OCI-LY7 (cell line): Measurements from ENCODE around the gene ZNF281. TPM values are rescaled to one million over a fixed set of nuclear protein-coding genes. Genes with fewer than 3 reads are reported as not detected.

Experiments
- BruUV-seq: library from RNA; stranded (reverse); fragments of 400-500 nt; replicated peaks from 2 replicates; lab custom pipeline; 2021; lab: Mats Ljungman, UMichigan
- CTCF ChIA-PET: fragments of 300-600 bp; sonication (Branson Sonifier 250); formaldehyde crosslinking; loops from one replicate; lab custom pipeline; 2022; ENCODE audit warnings: antibody characterized with exemption; ENCODE audit not compliant: unreplicated experiment; lab: Charles Lee
- POLR2A ChIA-PET: fragments of 300-600 bp; sonication (Branson Sonifier 250); formaldehyde crosslinking; loops from one replicate; lab custom pipeline; 2022; ENCODE audit warnings: antibody characterized with exemption; lab: Charles Lee
- DNase-seq: peaks from one replicate; pipeline ENCODE4 v3.0.0-alpha.2; 2015; ENCODE audit warnings: low spot score
- H2AFZ ChIP-seq: fragments of 200-600 bp; sonication (generic), shearing (Covaris generic); 2 replicates; pipeline ENCODE4 v1.6.1; 2014; ENCODE audit warnings: mild to moderate bottlenecking, antibody characterized with exemption, low read length, moderate library complexity
- H3K27ac ChIP-seq: fragments of 200-600 bp; sonication (generic); 2 replicates; pipeline ENCODE4 v1.5.1; 2014; ENCODE audit warnings: mixed run types, low read depth, mild to moderate bottlenecking, moderate library complexity, low read length, inconsistent platforms; ENCODE audit not compliant: poor library complexity, severe bottlenecking
- H3K36me3 ChIP-seq: fragments of 200-600 bp; sonication (generic); 2 replicates; pipeline ENCODE4 v1.6.1; 2014; ENCODE audit warnings: mild to moderate bottlenecking, antibody characterized with exemption, low read length, moderate library complexity, mixed read lengths; ENCODE audit not compliant: insufficient read depth
- H3K4me1 ChIP-seq: fragments of 200-600 bp; sonication (generic); 2 replicates; pipeline ENCODE4 v1.5.1; 2014; ENCODE audit warnings: mild to moderate bottlenecking, low read length; ENCODE audit not compliant: insufficient read depth, poor library complexity, severe bottlenecking
- H3K4me2 ChIP-seq: fragments of 200-600 bp; sonication (generic); 2 replicates; pipeline ENCODE4 v1.6.1; 2014; ENCODE audit warnings: mild to moderate bottlenecking, low read length
- H3K4me3 ChIP-seq: fragments of 200-600 bp; sonication (generic); 2 replicates; pipeline ENCODE4 v1.5.1; 2014; ENCODE audit warnings: mild to moderate bottlenecking, low read depth, low read length; ENCODE audit not compliant: poor library complexity, severe bottlenecking
- H3K79me2 ChIP-seq: fragments of 200-600 bp; sonication (generic); 2 replicates; pipeline ENCODE4 v1.6.1; 2016; ENCODE audit warnings: low read depth, mild to moderate bottlenecking, low read length, moderate library complexity, mixed read lengths; ENCODE audit not compliant: insufficient read depth
- H3K9me2 ChIP-seq: fragments of 200-600 bp; sonication (generic); 2 replicates; pipeline ENCODE4 v1.6.1; 2016; ENCODE audit warnings: mild to moderate bottlenecking, low read length, mixed read lengths; ENCODE audit not compliant: insufficient read depth
- H3K9me3 ChIP-seq: fragments of 200-600 bp; sonication (generic); 2 replicates; pipeline ENCODE4 v1.6.1; 2014; ENCODE audit warnings: mild to moderate bottlenecking, mixed run types, low read length, mixed read lengths
- H4K20me1 ChIP-seq: fragments of 200-600 bp; sonication (generic); 2 replicates; pipeline ENCODE4 v1.6.1; 2014; ENCODE audit warnings: mild to moderate bottlenecking, antibody characterized with exemption, low read length, moderate library complexity, mixed read lengths; ENCODE audit not compliant: insufficient read depth
- CTCF ChIP-seq: fragments of 200-600 bp; sonication (generic); conservative IDR thresholded peaks from 2 replicates; pipeline ENCODE4 v1.5.1; 2014; ENCODE audit warnings: mild to moderate bottlenecking, antibody characterized with exemption, low read length, moderate library complexity, mixed read lengths
- EZH2phosphoT487 ChIP-seq: fragments of 200-600 bp; sonication (generic); IDR thresholded peaks from 2 replicates; pipeline ENCODE4 v1.6.1; 2018; ENCODE audit warnings: low read depth, borderline replicate concordance, mild to moderate bottlenecking, mixed run types, antibody characterized with exemption, low read length, moderate library complexity, mixed read lengths
- intact Hi-C: fragments of 100-400 bp; cut with micrococcal nuclease; formaldehyde crosslinking; loops from one replicate; pipeline ENCODE4 v1.10.0; 2022; ENCODE audit not compliant: unreplicated experiment
- total RNA-seq, 2 experiments: library from RNA; depleted of rRNA in 1 of 2; stranded (reverse); fragments of >200 nt in 1 of 2; shearing (Covaris generic) in 1 of 2; gene quantifications; 2 replicates each; pipeline ENCODE4 v1.2.3, GENCODE V29; 2014 to 2022

Gene ZNF281
- total RNA-seq, 2 experiments from 2014 or later = 23.6 to 24.2 TPM

- no TSS peak for BruUV-seq
- Histone ChIP-seq H3K4me1 (peaks cover 23% of the 10 kb centered on the region), H3K9me2 (no peaks in the 10 kb centered on the region)
Measured at GRCh38 chr1:200401263-200401662, 8.6 kb downstream of the ZNF281 start.

GRCh38 chr1:200400556-200400955 lies 9.3 kb downstream of the ZNF281 start:
- Histone ChIP-seq H3K4me1 (peaks cover 16% of the 10 kb centered on the region), H3K4me3 (no peak overlapping the region), H3K27ac (no peak overlapping the region), H3K36me3 (peaks cover 52% of the 10 kb centered on the region), H3K79me2 (peaks cover 47% of the 10 kb centered on the region), H4K20me1 (peaks cover 8% of the 10 kb centered on the region), H3K9me3 (no peaks in the 10 kb centered on the region), H3K4me2 (no peak overlapping the region), H2AFZ (no peak overlapping the region), H3K9me2 (no peaks in the 10 kb centered on the region)
- no peak for DNase-seq
- TF ChIP-seq EZH2phosphoT487 = no peak
- TF ChIP-seq CTCF = no peak
- ChIA-PET POLR2A (interaction anchor here (0.5 to 1.3 kb wide), 5 partner anchors 14 to 429 kb away, joined by 3 to 4 read pairs (median 3); no protein-coding TSS in a partner anchor), CTCF (no interaction called here)
- BruUV-seq = no TSS peak
- intact Hi-C loops = loop anchor here (10.0 kb wide), 1 partner anchor 426 kb away; no protein-coding TSS in a partner anchor

More at GRCh38 chr1:200401263-200401662, 8.6 kb downstream of the ZNF281 start:
- ChIA-PET CTCF (no interaction called here), POLR2A (interaction anchor here (0.6 to 1.3 kb wide), 4 partner anchors 14 to 21 kb away, joined by 3 to 4 read pairs (median 3); no protein-coding TSS in a partner anchor)
- TF ChIP-seq CTCF (no peak), EZH2phosphoT487 (no peak)
- no peak for DNase-seq
- Histone ChIP-seq H4K20me1 (peaks cover 13% of the 10 kb centered on the region), H2AFZ (no peak overlapping the region), H3K4me3 (no peak overlapping the region), H3K79me2 (peaks cover 54% of the 10 kb centered on the region), H3K4me2 (no peak overlapping the region), H3K36me3 (peaks cover 59% of the 10 kb centered on the region), H3K9me3 (no peaks in the 10 kb centered on the region), H3K27ac (no peak overlapping the region)
- intact Hi-C loops = loop anchor here (10.0 kb wide), 1 partner anchor 426 kb away; no protein-coding TSS in a partner anchor

GRCh38 chr1:200399860-200400259 lies 10.0 kb downstream of the ZNF281 start:
- intact Hi-C loops = loop anchor here (10.0 kb wide), 1 partner anchor 425 kb away; no protein-coding TSS in a partner anchor
- POLR2A ChIA-PET = interaction anchor here (0.9 to 1.3 kb wide), 2 partner anchors 13 to 180 kb away, joined by 3 to 4 read pairs; no protein-coding TSS in a partner anchor
- peaks cover 40% of the 10 kb centered on the region; the same call in 1 of the 2 replicates for H3K79me2 ChIP-seq
- no peak overlapping the region for H2AFZ ChIP-seq
- H3K9me3 ChIP-seq = no peaks in the 10 kb centered on the region
- no peak overlapping the region for H3K27ac ChIP-seq
- H4K20me1 ChIP-seq = peaks cover 4% of the 10 kb centered on the region; the same call in 1 of the 2 replicates
- BruUV-seq = no TSS peak
- H3K9me2 ChIP-seq = no peaks in the 10 kb centered on the region
- H3K36me3 ChIP-seq = peaks cover 45% of the 10 kb centered on the region
- no peak overlapping the region for H3K4me2 ChIP-seq
- TF ChIP-seq EZH2phosphoT487 = no peak
- no peak for TF ChIP-seq CTCF
- CTCF ChIA-PET = no interaction called here
- H3K4me3 ChIP-seq = no peak overlapping the region
- no peak for DNase-seq
- H3K4me1 ChIP-seq = peaks cover 9% of the 10 kb centered on the region
